Hypothalamus (tissue), 51 donors: ENCODE data around the gene ANKS1B.

Experiments used
- DNase-seq, 51 donors: peaks; one replicate each; lab custom pipeline; 2025; lab: John Stamatoyannopoulos, UW

ANKS1B gene

DNA sequence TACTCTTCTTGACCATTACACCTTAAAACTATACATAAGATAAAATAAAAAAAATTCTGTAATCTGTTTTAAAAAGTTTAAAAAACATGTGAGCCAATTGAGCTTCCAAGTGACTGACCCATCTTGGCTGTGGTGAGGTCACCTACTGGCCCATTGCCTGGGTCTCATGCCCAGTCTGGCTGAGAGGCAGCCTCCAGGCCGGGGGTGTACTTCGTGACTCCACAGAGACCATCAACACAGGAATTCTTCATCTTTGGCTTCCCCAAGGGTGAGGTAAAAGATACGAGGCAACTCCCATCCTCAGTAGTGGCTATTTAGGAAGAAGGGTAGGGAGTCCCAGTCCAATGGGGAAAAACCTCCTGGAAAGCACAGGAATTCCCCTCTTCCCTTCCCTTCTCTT, 1226.4 kb downstream of the ANKS1B start:
- DNase-seq = peak in 41 of 51 donors; percentile 5 to 82 (median 54)

- DNase-seq = no peak
Observed at GRCh38 chr12:98757455-98757854, 1227.3 kb downstream of the ANKS1B start.

GRCh38 chr12:98755855-98756254, 1228.9 kb downstream of the ANKS1B start:
- DNase-seq = peak in 1 of 51 donors; percentile 63

- peak in 14 of 51 donors; percentile 13 to 74 (median 27) for DNase-seq
Observed at GRCh38 chr12:98754095-98754494, 1230.6 kb downstream of the ANKS1B start.

DNA sequence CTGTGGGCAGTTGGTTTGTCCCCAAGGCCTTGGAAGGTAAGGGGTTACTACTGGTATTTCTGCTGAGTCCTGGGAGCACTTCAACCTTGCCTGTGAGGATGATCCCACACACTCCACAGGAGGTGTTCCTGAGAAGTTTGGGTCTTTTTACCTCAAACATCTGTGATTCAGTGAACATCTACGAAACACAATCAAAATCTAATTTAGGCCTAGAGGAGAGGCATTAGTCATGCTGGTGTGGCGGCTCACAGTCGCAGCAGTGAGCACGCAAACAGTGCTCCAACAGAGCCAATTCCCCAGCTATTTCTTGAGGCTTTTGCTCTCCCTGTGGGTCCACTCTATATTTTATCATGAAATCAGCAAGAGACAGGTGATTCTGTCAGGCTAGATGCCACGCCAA, 1232.0 kb downstream of the ANKS1B start:
- peak in 2 of 51 donors; percentile 22 to 50 for DNase-seq

- no peak for DNase-seq
Observed at GRCh38 chr12:98751580-98752115, 1233.1 kb downstream of the ANKS1B start.

DNA sequence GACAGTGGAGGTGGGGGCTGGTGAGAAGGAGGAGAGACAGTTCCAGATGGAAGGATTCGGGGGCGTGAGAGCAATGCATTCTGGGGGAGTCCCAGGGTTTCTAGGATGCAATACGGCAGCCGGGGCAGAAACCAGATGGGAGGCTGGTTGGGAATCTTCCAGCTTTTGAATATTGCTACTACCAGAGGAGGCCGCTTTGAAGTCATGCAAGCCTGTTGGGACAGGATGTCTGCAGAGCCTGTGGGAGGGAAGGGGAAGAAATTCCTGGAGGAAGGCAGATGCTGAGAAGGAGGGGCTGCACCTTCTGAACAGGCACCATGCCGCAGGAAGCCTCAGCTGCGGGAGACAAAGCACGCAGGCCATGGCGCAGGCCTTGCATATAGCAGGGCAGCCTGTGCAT, 1234.2 kb downstream of the ANKS1B start:
- DNase-seq = peak in 6 of 51 donors; percentile 11 to 68 (median 34)

DNA sequence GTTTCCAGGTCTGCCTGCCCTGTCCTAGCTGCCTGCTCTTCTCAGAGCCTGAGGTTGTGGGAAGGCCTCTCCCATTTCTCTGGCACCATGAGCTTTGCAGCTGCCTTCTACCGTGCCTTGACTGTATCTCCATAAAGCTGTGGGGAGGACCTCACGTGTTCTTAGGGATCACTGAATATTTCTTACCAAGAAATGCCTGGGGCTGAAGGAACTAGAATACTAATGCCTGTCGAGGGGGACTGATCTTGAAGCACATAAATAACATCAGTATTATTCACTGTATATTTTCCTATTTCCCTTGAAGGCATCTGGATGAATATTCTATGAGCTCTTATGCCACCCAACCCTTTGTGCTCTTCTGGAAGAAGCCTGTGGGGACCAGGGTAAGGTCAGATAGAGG, 1236.3 kb downstream of the ANKS1B start:
- DNase-seq = no peak

GRCh38 chr12:98745578-98746391, 1239.0 kb downstream of the ANKS1B start:
- peak in 10 of 51 donors; percentile 13 to 74 (median 19) for DNase-seq

GRCh38 chr12:98744680-98745079, 1240.1 kb downstream of the ANKS1B start:
- peak in 2 of 51 donors; percentile 7 to 24 for DNase-seq

- peak in 16 of 51 donors; percentile 8 to 54 (median 22) for DNase-seq
Observed at GRCh38 chr12:98743362-98743953, 1241.3 kb downstream of the ANKS1B start.

DNA sequence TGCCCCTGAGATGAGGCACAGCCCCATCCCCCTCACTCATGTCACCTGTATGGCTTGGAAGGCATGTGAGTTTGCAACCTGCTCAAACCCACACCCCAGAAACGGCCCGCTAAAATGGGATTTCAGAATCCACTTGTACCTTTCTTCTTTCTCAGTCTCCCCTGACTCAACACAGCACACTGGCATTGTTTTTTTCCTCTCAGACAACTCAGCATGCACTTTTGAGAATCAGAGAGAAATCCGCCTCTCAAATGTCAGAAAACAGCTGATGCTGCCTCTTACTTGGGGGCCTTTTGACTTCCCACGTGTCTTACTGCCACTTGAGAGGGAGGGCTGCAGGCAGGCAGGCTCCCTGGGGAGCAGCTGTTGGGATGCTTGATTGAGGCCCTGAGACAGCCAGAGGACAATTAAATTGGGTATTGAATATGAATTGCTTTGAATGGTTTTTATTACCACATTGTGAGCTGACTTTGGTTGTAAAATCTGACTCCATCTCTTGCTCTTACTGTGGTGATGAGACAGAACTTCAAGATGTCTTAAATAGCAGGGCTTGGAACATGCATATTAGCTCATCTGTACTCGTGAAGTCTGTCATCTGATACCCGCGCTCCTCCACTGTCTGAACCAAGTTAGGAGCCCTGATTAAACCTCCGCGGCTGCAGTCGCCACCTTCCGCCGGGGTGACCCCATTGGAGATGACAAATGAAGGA, 1243.0 kb downstream of the ANKS1B start:
- DNase-seq = peak in 2 of 51 donors; percentile 19 to 26

DNA sequence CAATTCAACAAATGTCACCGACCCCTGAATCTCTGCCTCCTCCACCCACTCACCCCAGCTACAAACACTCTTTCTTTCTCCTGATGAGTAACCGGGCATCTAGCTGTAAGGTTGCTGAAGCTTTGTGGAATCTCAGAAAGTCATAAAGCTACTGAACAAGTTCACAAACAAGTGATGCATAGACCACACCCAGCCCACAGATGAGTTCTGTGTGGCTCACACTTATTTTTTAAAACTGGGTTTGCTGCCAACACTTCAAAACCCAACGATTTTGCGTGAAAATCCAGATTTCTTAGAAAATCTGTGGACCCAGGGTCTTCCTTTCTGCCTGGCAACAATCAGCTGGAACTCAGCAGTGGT, 1243.6 kb downstream of the ANKS1B start:
- DNase-seq = no peak

DNA sequence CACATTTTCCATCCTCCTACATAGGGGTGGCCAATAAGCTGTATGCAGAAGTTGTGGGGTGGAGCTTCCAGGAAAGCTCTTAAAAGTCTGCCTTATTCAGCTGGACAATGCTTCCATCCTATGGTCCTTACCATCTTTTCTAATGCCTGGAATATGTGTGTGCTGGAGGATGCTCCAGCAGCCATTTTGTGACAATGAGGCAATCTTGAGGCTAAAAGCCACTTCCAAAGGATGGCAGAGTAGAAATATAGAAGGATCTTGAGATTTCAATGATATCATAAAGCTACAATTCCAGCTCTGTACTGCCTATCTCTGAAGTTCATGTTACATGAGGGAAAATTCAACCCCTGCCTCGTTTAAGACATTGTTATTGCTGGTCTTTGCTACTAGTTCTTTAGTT, 1244.0 kb downstream of the ANKS1B start:
- DNase-seq = no peak

DNA sequence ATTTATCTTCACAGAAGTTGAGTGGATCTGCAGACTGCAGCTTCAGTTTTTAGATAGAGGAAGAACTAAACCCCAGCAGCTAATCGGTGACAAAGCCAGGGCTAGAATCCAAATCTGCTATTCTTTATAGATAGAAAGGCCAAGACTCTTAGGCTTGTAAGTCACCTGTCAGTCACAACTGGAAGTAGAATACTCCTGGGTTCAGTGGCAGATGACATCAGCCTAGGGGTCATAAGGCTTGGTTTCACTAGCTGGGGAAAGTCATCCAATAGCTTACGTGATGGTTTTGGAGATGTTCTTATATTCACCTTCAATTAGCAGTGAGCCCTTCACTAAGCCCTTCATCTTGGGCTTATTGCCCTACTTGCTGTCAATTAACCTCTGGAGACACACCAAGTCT, 1246.2 kb downstream of the ANKS1B start:
- DNase-seq = no peak

DNA sequence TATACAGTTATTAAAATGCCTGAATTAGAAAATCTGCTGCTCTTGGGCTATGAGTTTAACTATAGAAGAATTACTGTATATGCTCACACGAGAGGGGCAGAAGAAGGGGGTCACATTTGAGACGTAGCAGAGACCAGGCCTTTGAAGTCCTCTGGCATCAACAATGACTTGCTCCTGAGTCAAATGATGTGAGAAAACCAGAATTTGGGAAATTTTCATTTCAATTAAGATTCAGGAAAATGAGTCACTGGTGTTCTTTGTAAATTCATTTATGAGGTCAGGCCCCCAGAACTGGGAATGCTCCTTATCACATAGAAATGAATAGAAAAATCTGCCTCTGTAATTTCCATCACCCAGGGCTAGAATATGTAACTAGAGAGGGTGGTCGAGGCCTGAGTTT, 1246.7 kb downstream of the ANKS1B start:
- DNase-seq = no peak

- no peak for DNase-seq
Observed at GRCh38 chr12:98737322-98737712, 1247.4 kb downstream of the ANKS1B start.

DNA sequence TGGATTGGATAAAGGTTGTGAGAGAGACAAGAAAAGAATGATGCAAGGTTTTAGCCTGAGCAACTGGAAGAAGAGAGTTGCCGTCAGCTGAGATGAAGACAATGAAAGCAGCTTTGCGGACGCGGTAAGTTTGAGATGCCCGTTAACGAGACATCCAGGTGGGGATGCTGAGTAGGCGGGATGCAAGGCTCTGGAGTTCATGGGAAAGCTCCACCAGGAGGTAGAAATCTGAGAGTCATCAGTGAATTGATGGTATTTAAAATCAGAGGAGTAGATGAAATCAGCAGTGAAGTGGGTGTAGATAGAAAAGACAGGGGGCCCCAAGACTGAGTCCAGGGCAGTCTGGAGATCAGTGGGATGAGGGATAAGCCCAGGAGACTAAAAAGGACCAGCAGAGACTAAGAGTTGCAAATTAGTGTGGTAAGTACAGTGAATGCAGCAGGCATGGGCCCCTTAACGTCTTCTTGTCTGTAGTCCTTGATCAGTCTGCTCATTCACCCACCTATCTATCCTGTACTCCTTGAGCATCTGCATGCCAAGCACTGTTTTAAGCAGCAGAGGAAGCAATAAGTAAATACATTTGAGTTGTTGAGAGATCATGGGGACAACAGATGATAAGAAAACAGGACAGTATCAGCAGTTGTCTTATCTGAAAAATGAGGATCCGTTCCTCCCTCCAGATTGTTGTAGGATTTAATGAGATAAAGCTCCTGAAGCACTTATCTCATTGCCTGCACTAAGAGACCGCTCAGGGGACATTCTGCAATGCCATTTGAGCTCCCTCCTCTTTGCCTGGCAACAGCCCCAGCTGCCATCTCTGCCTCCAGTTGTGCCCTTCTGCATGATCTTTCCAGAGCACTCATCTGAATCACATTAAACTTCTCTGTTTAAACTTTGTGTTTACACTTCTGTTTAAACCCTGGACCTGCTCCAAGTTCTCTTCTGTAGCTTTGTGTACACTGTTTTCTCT, 1248.1 kb downstream of the ANKS1B start:
- no peak for DNase-seq

GRCh38 chr12:98735821-98736220, 1248.9 kb downstream of the ANKS1B start:
- DNase-seq = no peak
